ENCODE data around the gene KRTAP19-6. TPM values are rescaled to one million over a fixed set of nuclear protein-coding genes. Genes with fewer than 3 reads are reported as not detected.

Gene KRTAP19-6
- total RNA-seq, 1 donor from 2014 or later: not detected

GRCh38 chr21:30491963-30492428 lies 49.7 kb downstream of the KRTAP19-6 start, which contains the start of gene KRTAP19-3:
TSS of gene KRTAP19-3 (minus strand) at chr21:30492013. CDS start at chr21:30491957, 56 bp downstream.
- no peaks in the 10 kb centered on the region for H3K36me3 ChIP-seq (ENCODE audit: control insufficient read depth, insufficient read depth, low read length)
- H3K4me3 ChIP-seq (ENCODE audit: low read depth, low read length): no peak within 1 kb of the TSS
- no peaks in the 10 kb centered on the region for H3K27me3 ChIP-seq (ENCODE audit: control insufficient read depth, insufficient read depth, low read length)
- TF ChIP-seq CTCF (IDR thresholded peaks at IDR 0.05; ENCODE audit: insufficient read depth, low read length, poor library complexity, severe bottlenecking): no peak
- DNase-seq (ENCODE audit: low read depth): no peak

Other genes with a start within 250 kb of the KRTAP19-6 start
- not detected in 2 replicates for gene KRTAP26-1, start 221.5 kb downstream of the KRTAP19-6 start, total RNA-seq
- not detected in 2 replicates for gene KRTAP27-1, start 204.2 kb downstream of the KRTAP19-6 start, total RNA-seq
- not detected in 2 replicates for gene KRTAP23-1, start 193.3 kb downstream of the KRTAP19-6 start, total RNA-seq
- gene KRTAP13-2, start 169.6 kb downstream of the KRTAP19-6 start, total RNA-seq: not detected in 2 replicates
- gene KRTAP13-1, start 145.8 kb downstream of the KRTAP19-6 start, total RNA-seq: not detected in 2 replicates
- not detected in 2 replicates for gene KRTAP13-3, start 115.9 kb downstream of the KRTAP19-6 start, total RNA-seq
- gene KRTAP13-4, start 111.6 kb downstream of the KRTAP19-6 start, total RNA-seq: not detected in 2 replicates
- gene KRTAP15-1, start 101.6 kb downstream of the KRTAP19-6 start, total RNA-seq: not detected in 2 replicates
- not detected in 2 replicates for gene KRTAP19-1, start 61.5 kb downstream of the KRTAP19-6 start, total RNA-seq
- gene KRTAP19-2, start 54.4 kb downstream of the KRTAP19-6 start, total RNA-seq: not detected in 2 replicates
- gene KRTAP19-3, start 49.9 kb downstream of the KRTAP19-6 start, total RNA-seq: not detected in 2 replicates
- not detected in 2 replicates for gene KRTAP19-4, start 44.7 kb downstream of the KRTAP19-6 start, total RNA-seq
- gene KRTAP19-5, start 39.7 kb downstream of the KRTAP19-6 start, total RNA-seq: not detected in 2 replicates
- not detected in 2 replicates for gene KRTAP19-7, start 19.4 kb upstream of the KRTAP19-6 start, total RNA-seq
- gene KRTAP22-2, start 48.5 kb upstream of the KRTAP19-6 start, total RNA-seq: not detected in 2 replicates
- gene KRTAP6-3, start 50.6 kb upstream of the KRTAP19-6 start, total RNA-seq: not detected in 2 replicates
- not detected in 2 replicates for gene KRTAP6-2, start 57.0 kb upstream of the KRTAP19-6 start, total RNA-seq
- gene KRTAP22-1, start 59.2 kb upstream of the KRTAP19-6 start, total RNA-seq: not detected in 2 replicates
- gene KRTAP6-1, start 72.1 kb upstream of the KRTAP19-6 start, total RNA-seq: not detected in 2 replicates
- not detected in 2 replicates for gene KRTAP20-1, start 74.6 kb upstream of the KRTAP19-6 start, total RNA-seq
- not detected in 2 replicates for gene KRTAP20-4, start 78.8 kb upstream of the KRTAP19-6 start, total RNA-seq
- not detected in 2 replicates for gene KRTAP20-2, start 93.3 kb upstream of the KRTAP19-6 start, total RNA-seq
- gene KRTAP20-3, start 101.0 kb upstream of the KRTAP19-6 start, total RNA-seq: not detected in 2 replicates
- gene KRTAP21-3, start 176.9 kb upstream of the KRTAP19-6 start, total RNA-seq: not detected in 2 replicates
- not detected in 2 replicates for gene KRTAP21-2, start 205.4 kb upstream of the KRTAP19-6 start, total RNA-seq
- not detected in 2 replicates for gene KRTAP21-1, start 213.6 kb upstream of the KRTAP19-6 start, total RNA-seq

Data from kidney epithelial cell (primary cell).